Osteoblast (primary cell): ENCODE results near the gene TOX3. TPM values are rescaled to one million over a fixed set of nuclear protein-coding genes. Genes with fewer than 3 reads are reported as not detected.

Experiments
- DNase-seq: peaks from one replicate; pipeline ENCODE4 v3.0.0; 2011; ENCODE audit warnings: low spot score, mixed read lengths; ENCODE audit not compliant: insufficient read length; ENCODE audit errors: missing footprints
- H2AFZ ChIP-seq: 2 replicates; pipeline ENCODE4 v1.6.0; 2011; ENCODE audit warnings: mild to moderate bottlenecking, low read length
- H3K27ac ChIP-seq: 2 replicates; pipeline ENCODE4 v1.5.1; 2011; ENCODE audit warnings: mild to moderate bottlenecking, low read depth, low read length, moderate library complexity
- H3K27me3 ChIP-seq: 2 replicates; pipeline ENCODE4 v1.6.0; 2012; ENCODE audit warnings: mild to moderate bottlenecking, control low read depth, inconsistent platforms, low read length, moderate library complexity; ENCODE audit not compliant: insufficient read depth
- H3K36me3 ChIP-seq: 2 replicates; pipeline ENCODE4 v1.5.1; 2011; ENCODE audit warnings: mild to moderate bottlenecking, low read length, control low read depth, moderate library complexity; ENCODE audit not compliant: insufficient read depth
- H3K4me1 ChIP-seq: 2 replicates; pipeline ENCODE4 v1.5.1; 2011; ENCODE audit warnings: mild to moderate bottlenecking, low read length, control low read depth, moderate library complexity; ENCODE audit not compliant: insufficient read depth
- H3K4me2 ChIP-seq: 2 replicates; pipeline ENCODE4 v1.6.0; 2011; ENCODE audit warnings: mild to moderate bottlenecking, low read length; ENCODE audit not compliant: insufficient read depth
- H3K4me3 ChIP-seq: fragments of 200-600 bp; sonication (generic); 3 replicates; pipeline ENCODE4 v1.5.1; 2012; ENCODE audit warnings: mild to moderate bottlenecking, low read length, inconsistent platforms; ENCODE audit not compliant: insufficient read depth
- H3K79me2 ChIP-seq: 2 replicates; pipeline ENCODE4 v1.6.0; 2012; ENCODE audit warnings: mild to moderate bottlenecking, low read length, control low read depth, inconsistent platforms; ENCODE audit not compliant: insufficient read depth
- H3K9me3 ChIP-seq: 2 replicates; pipeline ENCODE4 v1.5.1; 2011; ENCODE audit warnings: low read depth, low read length, control low read depth
- H4K20me1 ChIP-seq: 2 replicates; pipeline ENCODE4 v1.6.0; 2012; ENCODE audit warnings: mild to moderate bottlenecking, low read length, control low read depth; ENCODE audit not compliant: insufficient read depth
- total RNA-seq: library from RNA; depleted of rRNA; stranded (reverse); fragments of >200 nt; gene quantifications from 2 replicates; pipeline ENCODE4 v1.2.3, GENCODE V29; 2012
- TF ChIP-seq, protein P1 (sequence below): IDR thresholded peaks from 2 replicates; pipeline ENCODE4 v1.5.1; 2011; ENCODE audit warnings: mild to moderate bottlenecking, low read depth, low read length, moderate library complexity; ENCODE audit errors: extremely low read depth

TOX3 gene
- total RNA-seq, 1 donor, result not detected

DNA sequence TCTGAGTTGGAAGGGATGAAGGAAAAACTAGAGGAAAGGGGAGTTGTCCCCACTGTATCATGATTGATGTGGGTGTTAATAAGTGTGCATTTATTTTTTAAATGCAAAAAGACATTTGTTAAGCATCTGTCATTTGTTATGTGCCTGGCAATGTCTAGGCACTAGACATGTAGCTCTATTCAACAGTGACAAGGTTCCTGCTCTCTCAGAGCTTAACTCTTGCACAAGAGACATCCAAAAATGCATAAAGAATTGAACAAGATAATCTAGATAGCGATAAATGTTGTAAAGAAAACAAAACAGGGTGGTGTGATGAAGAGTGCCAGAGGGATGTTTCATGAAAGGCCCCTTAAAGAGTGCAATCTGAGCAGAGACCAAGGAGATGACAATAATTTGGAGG, 148.9 kb downstream of the TOX3 start:
- no peak overlapping the region for H3K4me3 ChIP-seq
- H3K4me2 ChIP-seq, result no peak overlapping the region
- H3K79me2 ChIP-seq, result no peaks in the 10 kb centered on the region
- no peak overlapping the region for H2AFZ ChIP-seq
- H3K27me3 ChIP-seq, result no peaks in the 10 kb centered on the region
- no peak for DNase-seq
- H3K9me3 ChIP-seq, result peaks cover under 1% of the 10 kb centered on the region
- no peaks in the 10 kb centered on the region for H4K20me1 ChIP-seq
- H3K27ac ChIP-seq, result no peak overlapping the region
- H3K36me3 ChIP-seq, result no peaks in the 10 kb centered on the region
- no peaks in the 10 kb centered on the region for H3K4me1 ChIP-seq
- TF ChIP-seq, protein P1, sequence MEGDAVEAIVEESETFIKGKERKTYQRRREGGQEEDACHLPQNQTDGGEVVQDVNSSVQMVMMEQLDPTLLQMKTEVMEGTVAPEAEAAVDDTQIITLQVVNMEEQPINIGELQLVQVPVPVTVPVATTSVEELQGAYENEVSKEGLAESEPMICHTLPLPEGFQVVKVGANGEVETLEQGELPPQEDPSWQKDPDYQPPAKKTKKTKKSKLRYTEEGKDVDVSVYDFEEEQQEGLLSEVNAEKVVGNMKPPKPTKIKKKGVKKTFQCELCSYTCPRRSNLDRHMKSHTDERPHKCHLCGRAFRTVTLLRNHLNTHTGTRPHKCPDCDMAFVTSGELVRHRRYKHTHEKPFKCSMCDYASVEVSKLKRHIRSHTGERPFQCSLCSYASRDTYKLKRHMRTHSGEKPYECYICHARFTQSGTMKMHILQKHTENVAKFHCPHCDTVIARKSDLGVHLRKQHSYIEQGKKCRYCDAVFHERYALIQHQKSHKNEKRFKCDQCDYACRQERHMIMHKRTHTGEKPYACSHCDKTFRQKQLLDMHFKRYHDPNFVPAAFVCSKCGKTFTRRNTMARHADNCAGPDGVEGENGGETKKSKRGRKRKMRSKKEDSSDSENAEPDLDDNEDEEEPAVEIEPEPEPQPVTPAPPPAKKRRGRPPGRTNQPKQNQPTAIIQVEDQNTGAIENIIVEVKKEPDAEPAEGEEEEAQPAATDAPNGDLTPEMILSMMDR, result no peak

DNA sequence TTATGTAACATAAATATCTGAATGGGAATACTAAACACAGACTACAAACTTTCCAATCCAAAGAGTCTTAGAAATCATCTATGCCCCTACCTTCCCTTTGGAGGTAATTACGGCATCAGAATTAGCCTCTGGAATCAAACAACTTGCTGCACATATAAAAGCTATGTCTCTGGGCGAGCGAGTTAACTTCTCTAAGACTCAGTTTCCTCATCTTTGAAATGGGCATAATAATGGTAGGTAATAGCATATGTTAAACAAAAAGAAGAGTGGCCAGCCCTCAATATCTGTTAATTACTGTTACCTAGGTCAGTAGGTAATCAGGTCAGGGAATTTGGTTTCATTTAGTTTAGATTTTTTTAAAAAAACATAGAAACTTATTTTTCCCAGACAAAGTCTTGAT, 153.5 kb downstream of the TOX3 start:
- Histone ChIP-seq H3K4me2 (no peak overlapping the region), H2AFZ (no peak overlapping the region), H3K4me1 (no peaks in the 10 kb centered on the region), H3K36me3 (no peaks in the 10 kb centered on the region), H3K4me3 (no peak overlapping the region), H3K27me3 (no peaks in the 10 kb centered on the region), H4K20me1 (no peaks in the 10 kb centered on the region), H3K27ac (no peak overlapping the region), H3K79me2 (no peaks in the 10 kb centered on the region), H3K9me3 (peaks cover 1% of the 10 kb centered on the region)
- TF ChIP-seq, protein P1, result no peak
- DNase-seq, result no peak

DNA sequence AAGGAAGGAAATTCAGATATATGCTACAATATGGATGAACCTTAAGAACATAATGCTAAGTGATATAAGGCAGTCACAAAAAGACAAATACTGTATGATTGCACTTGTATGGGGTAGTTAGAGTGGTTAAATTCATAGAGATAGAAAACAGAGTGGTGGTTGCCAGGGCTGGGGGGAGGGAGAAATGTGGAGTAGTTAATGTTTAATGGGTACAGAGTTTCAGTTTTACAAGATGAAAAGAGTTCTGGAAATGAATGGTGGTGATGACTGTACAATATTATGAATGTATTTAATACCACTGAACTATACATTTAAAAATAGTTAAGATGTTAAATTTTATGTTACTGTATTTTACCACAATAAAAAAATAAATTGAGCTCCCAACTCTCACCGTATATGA, 157.9 kb downstream of the TOX3 start:
- Histone ChIP-seq H3K79me2 (no peaks in the 10 kb centered on the region), H3K4me2 (no peak overlapping the region)

More for the DNA sequence above, 157.9 kb downstream of the TOX3 start:
- no peaks in the 10 kb centered on the region for H3K27me3 ChIP-seq
- H3K4me3 ChIP-seq, result no peak overlapping the region
- no peak overlapping the region for H2AFZ ChIP-seq
- H3K27ac ChIP-seq, result no peak overlapping the region
- no peaks in the 10 kb centered on the region for H4K20me1 ChIP-seq
- H3K36me3 ChIP-seq, result no peaks in the 10 kb centered on the region
- peaks cover 1% of the 10 kb centered on the region for H3K9me3 ChIP-seq
- TF ChIP-seq, protein P1, result no peak
- no peaks in the 10 kb centered on the region for H3K4me1 ChIP-seq
- DNase-seq, result no peak
